Measurements from ENCODE around the gene RGS21.

DNA sequence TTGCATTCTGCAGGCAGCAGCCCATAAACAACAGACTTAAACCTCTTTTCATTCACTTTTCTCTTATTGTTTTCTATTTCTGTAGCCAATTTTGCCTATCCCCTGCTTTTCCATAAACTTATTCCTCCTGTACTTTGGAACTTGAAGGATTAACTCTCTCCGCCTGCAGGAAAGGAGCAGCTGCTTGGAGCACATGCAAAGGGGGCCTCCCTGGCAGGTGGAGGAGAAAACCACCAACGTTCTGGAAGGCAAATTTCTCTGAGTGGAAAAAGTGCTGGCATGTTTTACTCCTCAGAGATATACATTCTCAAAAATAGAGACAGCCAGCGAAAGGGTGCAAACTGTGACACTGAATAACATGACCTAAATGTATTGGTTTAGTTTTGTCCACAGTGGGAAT is 33.6 kb downstream of the RGS21 start:
- TF ChIP-seq POLR2A (IDR thresholded peaks at IDR 0.05): no peak
- TF ChIP-seq, protein P1, sequence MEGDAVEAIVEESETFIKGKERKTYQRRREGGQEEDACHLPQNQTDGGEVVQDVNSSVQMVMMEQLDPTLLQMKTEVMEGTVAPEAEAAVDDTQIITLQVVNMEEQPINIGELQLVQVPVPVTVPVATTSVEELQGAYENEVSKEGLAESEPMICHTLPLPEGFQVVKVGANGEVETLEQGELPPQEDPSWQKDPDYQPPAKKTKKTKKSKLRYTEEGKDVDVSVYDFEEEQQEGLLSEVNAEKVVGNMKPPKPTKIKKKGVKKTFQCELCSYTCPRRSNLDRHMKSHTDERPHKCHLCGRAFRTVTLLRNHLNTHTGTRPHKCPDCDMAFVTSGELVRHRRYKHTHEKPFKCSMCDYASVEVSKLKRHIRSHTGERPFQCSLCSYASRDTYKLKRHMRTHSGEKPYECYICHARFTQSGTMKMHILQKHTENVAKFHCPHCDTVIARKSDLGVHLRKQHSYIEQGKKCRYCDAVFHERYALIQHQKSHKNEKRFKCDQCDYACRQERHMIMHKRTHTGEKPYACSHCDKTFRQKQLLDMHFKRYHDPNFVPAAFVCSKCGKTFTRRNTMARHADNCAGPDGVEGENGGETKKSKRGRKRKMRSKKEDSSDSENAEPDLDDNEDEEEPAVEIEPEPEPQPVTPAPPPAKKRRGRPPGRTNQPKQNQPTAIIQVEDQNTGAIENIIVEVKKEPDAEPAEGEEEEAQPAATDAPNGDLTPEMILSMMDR (IDR thresholded peaks at IDR 0.05): no peak

All from thyroid gland (tissue), 4 donors.